ENCODE measurements around the gene TXNRD3.

The TXNRD3 gene

GRCh38 chr3:126581569-126581968, 73.4 kb downstream of the TXNRD3 start:
- DNase-seq: no peak

GRCh38 chr3:126580746-126581145, 74.2 kb downstream of the TXNRD3 start:
- no peak for DNase-seq

- no peak for DNase-seq
Measured at GRCh38 chr3:126578702-126579101, 76.2 kb downstream of the TXNRD3 start.

- no peak for DNase-seq
Measured at GRCh38 chr3:126577261-126577660, 77.7 kb downstream of the TXNRD3 start.

GRCh38 chr3:126573492-126574117, 81.3 kb downstream of the TXNRD3 start:
- DNase-seq: no peak

GRCh38 chr3:126571078-126571477, 83.8 kb downstream of the TXNRD3 start:
- no peak for DNase-seq

GRCh38 chr3:126570103-126570541, 84.8 kb downstream of the TXNRD3 start:
- no peak for DNase-seq

GRCh38 chr3:126569390-126569975, 85.4 kb downstream of the TXNRD3 start:
- DNase-seq: no peak

GRCh38 chr3:126568776-126569342, 86.1 kb downstream of the TXNRD3 start:
- no peak for DNase-seq

- peak in 1 of 2 experiments; percentile 17 for DNase-seq
Measured at GRCh38 chr3:126567696-126568438, 87.1 kb downstream of the TXNRD3 start.

GRCh38 chr3:126562737-126563276, 92.1 kb downstream of the TXNRD3 start:
- no peak for DNase-seq

- DNase-seq: no peak
Measured at GRCh38 chr3:126558336-126559071, 96.4 kb downstream of the TXNRD3 start, which contains the start of gene C3orf22. TSS of gene C3orf22 (minus strand) at chr3:126558932. CDS start at chr3:126553390, 5,542 bp downstream.

- DNase-seq: no peak
Measured at GRCh38 chr3:126557761-126558160, 97.2 kb downstream of the TXNRD3 start.

- DNase-seq: no peak
Measured at GRCh38 chr3:126557415-126557745, 97.5 kb downstream of the TXNRD3 start.
